GM13977 (cell line): Measurements from ENCODE around the gene CSRNP2.
"Not testable (repeated sequence)": the region's sequence is repeated elsewhere in the genome, so short reads cannot be mapped to it uniquely, and the experiment has no call there.

Experiments
- DNase-seq: peaks from one replicate; pipeline ENCODE4 v3.0.0; 2012; ENCODE audit warnings: low spot score
- in situ Hi-C: fragments of 300-500 bp; cut with MboI; formaldehyde crosslinking; loops from one replicate; pipeline ENCODE4 v1.12.0; 2022; ENCODE audit warnings: low sequenced_read_pairs, low pct_unique_long_range_greater_than_20kb, mixed read lengths, inconsistent platforms; ENCODE audit not compliant: unreplicated experiment
- TF ChIP-seq, protein P1 (sequence below): IDR thresholded peaks from 2 replicates; pipeline ENCODE4 v1.5.1; 2012; ENCODE audit warnings: mild to moderate bottlenecking, control low read depth; ENCODE audit not compliant: insufficient read depth; ENCODE audit errors: extremely low read depth, missing control alignments

The CSRNP2 gene

DNA sequence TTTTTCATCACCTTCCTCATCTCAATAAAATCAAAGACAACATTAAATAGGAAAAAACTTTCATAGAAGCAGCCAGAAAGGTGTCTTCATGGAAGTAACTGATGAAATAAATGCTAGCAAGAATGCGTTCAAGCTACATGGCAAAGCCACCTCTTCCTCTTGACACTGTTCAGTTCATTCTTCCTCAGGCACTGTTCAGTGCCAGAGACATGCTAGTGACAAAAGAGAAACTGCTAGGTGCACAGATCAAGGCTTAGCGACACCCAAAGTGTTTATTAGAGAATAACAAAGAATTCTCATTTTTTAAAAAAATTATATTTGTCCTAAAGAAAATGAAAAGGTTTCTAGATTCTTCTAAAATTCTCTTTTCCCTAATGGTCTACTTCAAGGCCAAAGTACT lies 64.4 kb downstream of the CSRNP2 start:
- in situ Hi-C loops: no loop called here
- DNase-seq: no peak
- TF ChIP-seq, protein P1, sequence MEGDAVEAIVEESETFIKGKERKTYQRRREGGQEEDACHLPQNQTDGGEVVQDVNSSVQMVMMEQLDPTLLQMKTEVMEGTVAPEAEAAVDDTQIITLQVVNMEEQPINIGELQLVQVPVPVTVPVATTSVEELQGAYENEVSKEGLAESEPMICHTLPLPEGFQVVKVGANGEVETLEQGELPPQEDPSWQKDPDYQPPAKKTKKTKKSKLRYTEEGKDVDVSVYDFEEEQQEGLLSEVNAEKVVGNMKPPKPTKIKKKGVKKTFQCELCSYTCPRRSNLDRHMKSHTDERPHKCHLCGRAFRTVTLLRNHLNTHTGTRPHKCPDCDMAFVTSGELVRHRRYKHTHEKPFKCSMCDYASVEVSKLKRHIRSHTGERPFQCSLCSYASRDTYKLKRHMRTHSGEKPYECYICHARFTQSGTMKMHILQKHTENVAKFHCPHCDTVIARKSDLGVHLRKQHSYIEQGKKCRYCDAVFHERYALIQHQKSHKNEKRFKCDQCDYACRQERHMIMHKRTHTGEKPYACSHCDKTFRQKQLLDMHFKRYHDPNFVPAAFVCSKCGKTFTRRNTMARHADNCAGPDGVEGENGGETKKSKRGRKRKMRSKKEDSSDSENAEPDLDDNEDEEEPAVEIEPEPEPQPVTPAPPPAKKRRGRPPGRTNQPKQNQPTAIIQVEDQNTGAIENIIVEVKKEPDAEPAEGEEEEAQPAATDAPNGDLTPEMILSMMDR: no peak

DNA sequence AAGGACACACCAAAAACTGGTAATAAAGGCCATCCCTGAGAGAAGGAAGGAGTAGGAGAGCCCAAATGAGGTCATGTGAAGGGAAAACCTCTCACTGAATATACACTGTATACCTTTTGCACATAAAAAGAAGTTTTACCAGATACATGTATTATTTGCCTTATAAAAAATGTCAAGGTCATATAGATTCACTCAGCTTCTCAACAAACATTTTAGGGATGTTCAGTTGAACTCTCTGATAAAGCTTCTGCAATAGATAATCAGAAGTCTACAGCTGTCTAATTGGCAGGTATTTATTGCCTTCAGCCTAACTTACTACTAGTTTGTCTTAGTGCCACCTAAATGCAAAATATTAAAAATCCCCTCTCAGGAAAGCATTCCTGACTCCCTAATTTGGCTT lies 65.9 kb downstream of the CSRNP2 start:
- TF ChIP-seq, protein P1: no peak
- in situ Hi-C loops: no loop called here
- DNase-seq: no peak

DNA sequence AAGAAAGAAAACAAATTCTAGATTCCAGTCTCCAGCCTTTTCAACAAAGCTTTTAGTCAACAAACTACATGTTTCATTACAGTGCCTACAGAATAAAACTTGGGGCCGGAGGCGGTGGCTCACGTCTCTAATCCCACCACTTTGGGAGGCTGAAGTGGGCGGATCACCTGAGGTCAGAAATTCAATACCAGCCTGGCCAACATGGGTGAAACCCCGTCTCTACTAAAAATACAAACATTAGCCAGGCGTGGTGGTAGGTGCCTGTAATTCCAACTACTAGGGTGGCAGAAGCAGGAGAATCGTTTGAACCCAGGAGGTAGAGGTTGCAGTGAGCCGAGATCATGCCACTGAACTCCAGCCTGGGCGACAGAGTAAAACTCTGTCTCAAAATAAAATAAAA lies 68.9 kb downstream of the CSRNP2 start:
- in situ Hi-C loops, DNase-seq: not testable (repeated sequence)

DNA sequence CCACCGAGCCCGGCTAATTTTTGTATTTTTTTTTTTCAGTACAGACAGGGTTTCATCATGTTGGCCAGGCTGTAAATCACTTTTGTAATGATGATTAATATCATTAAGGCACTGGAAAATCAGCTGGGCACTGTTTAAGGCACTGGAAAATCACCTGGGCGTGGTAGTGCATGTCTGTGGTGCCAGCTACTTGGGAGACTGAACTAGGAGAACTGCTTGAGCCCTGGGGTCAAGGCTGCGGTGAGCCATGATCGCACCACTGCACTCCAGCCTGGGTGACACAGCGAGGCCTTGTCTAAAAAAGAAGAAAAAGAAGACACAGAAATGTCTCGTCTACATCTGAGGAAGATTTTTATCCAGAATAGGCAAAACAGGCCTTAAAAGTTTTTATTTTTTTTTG lies 70.0 kb downstream of the CSRNP2 start:
- no peak for DNase-seq
- TF ChIP-seq, protein P1: no peak
- in situ Hi-C loops: no loop called here

DNA sequence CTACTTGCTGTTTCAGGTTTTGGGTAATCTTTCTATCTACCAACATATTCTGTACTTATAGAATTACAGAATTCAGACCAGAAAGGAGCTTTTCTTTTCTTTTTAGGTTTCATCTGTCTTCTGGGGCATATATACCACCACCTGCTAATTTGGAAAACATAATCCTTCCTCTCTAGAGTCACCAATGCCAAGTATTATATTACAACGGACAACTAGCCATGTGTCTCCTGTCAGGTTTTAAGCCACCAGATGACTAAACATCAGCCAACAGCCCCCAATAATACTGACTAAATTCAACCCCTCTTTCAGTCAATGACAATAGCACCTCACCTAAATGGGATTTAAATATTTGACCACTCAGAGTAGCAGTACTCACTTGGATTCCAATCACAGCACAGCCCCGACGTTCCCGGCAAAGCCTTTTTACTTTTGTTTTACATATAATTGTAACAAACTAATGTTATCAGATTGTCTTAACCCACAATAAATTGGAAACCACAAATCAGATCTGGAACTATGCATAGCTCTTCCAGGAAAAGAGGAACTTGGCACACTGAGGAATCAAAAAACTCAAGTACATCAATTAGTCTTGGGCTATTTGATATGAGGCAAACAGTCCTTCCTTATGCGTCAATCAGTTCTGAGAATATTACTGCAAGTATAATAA lies 70.7 kb downstream of the CSRNP2 start:
- in situ Hi-C loops: no loop called here
- TF ChIP-seq, protein P1: no peak
- no peak for DNase-seq

DNA sequence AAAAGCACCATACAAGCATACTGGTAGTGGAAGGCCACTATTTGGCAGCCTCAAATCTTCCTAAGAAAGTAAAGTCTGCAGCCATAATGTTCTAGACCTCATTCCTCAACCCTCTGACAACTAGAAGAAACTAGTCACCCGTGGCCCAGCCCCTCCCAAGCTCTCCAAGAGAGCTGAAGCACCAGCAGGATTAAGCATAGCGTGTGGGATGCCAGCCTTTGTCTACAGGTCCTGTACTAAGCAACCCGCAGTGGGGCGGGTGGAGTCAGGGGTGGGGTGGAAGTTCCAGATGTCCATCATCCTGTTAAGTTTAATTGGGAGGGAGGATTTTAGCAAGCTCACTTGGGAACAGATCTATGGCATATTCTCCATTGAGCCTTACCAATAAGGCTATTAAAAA lies 71.4 kb downstream of the CSRNP2 start:
- no peak for DNase-seq
- TF ChIP-seq, protein P1: no peak

More for the DNA sequence above, 71.4 kb downstream of the CSRNP2 start:
- in situ Hi-C loops: no loop called here
